ENCODE measurements around the gene PANK1. TPM values are rescaled to one million over a fixed set of nuclear protein-coding genes. Genes with fewer than 3 reads are reported as not detected.

Gene PANK1
- total RNA-seq, 3 donors from 2014 or later (not counting 1 experiment from before 2014, with no cell fraction given) = 0.85 to 2.2 (median 1.4) TPM

DNA sequence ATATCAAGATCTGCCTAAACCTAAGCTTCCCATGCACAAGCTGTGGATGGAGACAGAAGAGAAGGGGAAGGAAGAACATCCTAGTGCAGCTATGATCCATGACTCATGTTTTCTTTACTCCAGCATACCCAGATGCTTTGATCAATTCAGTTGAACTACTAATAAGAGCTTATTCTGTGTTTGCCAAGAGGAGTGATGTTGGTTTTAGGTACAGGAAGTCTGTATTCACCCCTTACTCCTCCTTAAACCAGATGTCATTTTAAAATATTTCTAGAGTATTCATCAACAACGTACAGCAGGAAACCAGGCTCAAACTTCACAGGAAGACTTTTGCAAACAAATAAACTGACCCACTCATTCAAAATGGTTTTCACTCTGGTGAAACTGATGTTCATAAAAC, 29.2 kb downstream of the PANK1 start:
- H3K27me3 ChIP-seq (ENCODE audit: control insufficient read depth, insufficient read depth, low read length) = no peaks in the 10 kb centered on the region
- no peaks in the 10 kb centered on the region for H3K36me3 ChIP-seq (ENCODE audit: control insufficient read depth, insufficient read depth, low read length)
- Mint-ChIP-seq H3K9me3 (peaks cover 0 to 3% of the 10 kb centered on the region in 2 donors), H3K36me3 (no peaks in the 10 kb centered on the region), H3K4me3 (no peak overlapping the region), H3K4me1 (peaks cover 11 to 17% of the 10 kb centered on the region in 2 donors), H3K27me3 (ENCODE audit: low read depth in 2 of 2) (no peaks in the 10 kb centered on the region), H3K27ac (peak overlapping the region in 1 of 2 donors; percentile 21)
- intact Hi-C loops (cut with micrococcal nuclease) = no loop called here
- no peak overlapping the region for H3K27ac ChIP-seq (ENCODE audit: low read length)
- H3K4me3 ChIP-seq (ENCODE audit: low read length) = no peak overlapping the region
- DNase-seq (peak in 1 of 2 donors; percentile 4), ATAC-seq (no peak)
- 0% methylated on average over 1 of the region's 1 CpG for WGBS (ENCODE audit: insufficient coverage)
- H3K4me1 ChIP-seq (ENCODE audit: control insufficient read depth, insufficient read depth, low read length) = no peaks in the 10 kb centered on the region
- H3K9me3 ChIP-seq (ENCODE audit: control insufficient read depth, insufficient read depth, low read length) = peaks cover 8% of the 10 kb centered on the region
- TF ChIP-seq CTCF (IDR thresholded peaks at IDR 0.05) = no peak

- DNase-seq (peak in 1 of 2 donors; percentile 36), ATAC-seq (no peak)
- no peaks in the 10 kb centered on the region for H3K4me1 ChIP-seq (ENCODE audit: control insufficient read depth, insufficient read depth, low read length)
- Mint-ChIP-seq H3K9me3 (no peaks in the 10 kb centered on the region), H3K4me3 (no peak overlapping the region), H3K36me3 (no peaks in the 10 kb centered on the region), H3K27ac (peak overlapping the region in 1 of 2 donors; percentile 21), H3K4me1 (peaks cover 11 to 17% of the 10 kb centered on the region in 2 donors), H3K27me3 (ENCODE audit: low read depth in 2 of 2) (no peaks in the 10 kb centered on the region)
- 78% methylated on average over 2 of the region's 3 CpGs for WGBS (ENCODE audit: insufficient coverage)
- H3K4me3 ChIP-seq (ENCODE audit: low read length) = no peak overlapping the region
- no peak overlapping the region for H3K27ac ChIP-seq (ENCODE audit: low read length)
- H3K36me3 ChIP-seq (ENCODE audit: control insufficient read depth, insufficient read depth, low read length) = no peaks in the 10 kb centered on the region
- no peak for TF ChIP-seq CTCF (IDR thresholded peaks at IDR 0.05)
- H3K27me3 ChIP-seq (ENCODE audit: control insufficient read depth, insufficient read depth, low read length) = no peaks in the 10 kb centered on the region
- intact Hi-C loops (cut with micrococcal nuclease) = no loop called here
- peaks cover 2% of the 10 kb centered on the region for H3K9me3 ChIP-seq (ENCODE audit: control insufficient read depth, insufficient read depth, low read length)
Measured at GRCh38 chr10:89615112-89615511, 29.9 kb downstream of the PANK1 start.

DNA sequence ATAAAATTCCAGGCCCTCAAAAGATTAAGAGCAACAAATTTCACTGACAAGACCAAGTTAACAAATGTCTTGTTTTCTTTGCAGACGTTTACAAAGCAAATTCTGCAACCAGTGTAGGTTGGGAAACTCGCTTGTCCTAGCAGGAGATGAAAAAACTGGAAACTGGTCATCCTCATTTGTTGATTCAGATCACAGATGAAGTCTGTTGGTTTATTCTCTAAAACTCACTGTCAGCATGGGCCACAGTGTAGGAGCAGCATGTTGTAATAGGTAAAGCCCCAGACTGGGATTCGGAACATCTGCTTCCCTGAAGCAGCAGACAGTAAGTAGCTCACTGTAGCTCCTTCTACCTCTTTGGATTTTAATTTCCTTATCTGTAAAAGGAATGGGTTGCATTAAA, 31.5 kb downstream of the PANK1 start:
- Mint-ChIP-seq H3K4me3 (no peak overlapping the region), H3K27me3 (ENCODE audit: low read depth in 2 of 2) (no peaks in the 10 kb centered on the region), H3K9me3 (no peaks in the 10 kb centered on the region), H3K27ac (no peak overlapping the region), H3K4me1 (peaks cover 11 to 17% of the 10 kb centered on the region in 2 donors), H3K36me3 (no peaks in the 10 kb centered on the region)
- 83% methylated on average over 3 of the region's 3 CpGs for WGBS (ENCODE audit: insufficient coverage)
- no peaks in the 10 kb centered on the region for H3K9me3 ChIP-seq (ENCODE audit: control insufficient read depth, insufficient read depth, low read length)
- TF ChIP-seq CTCF (IDR thresholded peaks at IDR 0.05) = no peak
- no peak overlapping the region for H3K27ac ChIP-seq (ENCODE audit: low read length)
- intact Hi-C loops (cut with micrococcal nuclease) = no loop called here
- ATAC-seq = no peak
- no peaks in the 10 kb centered on the region for H3K36me3 ChIP-seq (ENCODE audit: control insufficient read depth, insufficient read depth, low read length)
- H3K4me3 ChIP-seq (ENCODE audit: low read length) = no peak overlapping the region
- H3K27me3 ChIP-seq (ENCODE audit: control insufficient read depth, insufficient read depth, low read length) = no peaks in the 10 kb centered on the region
- DNase-seq = no peak
- H3K4me1 ChIP-seq (ENCODE audit: control insufficient read depth, insufficient read depth, low read length) = no peaks in the 10 kb centered on the region

GRCh38 chr10:89611282-89611681, 33.8 kb downstream of the PANK1 start:
- H3K4me1 ChIP-seq (ENCODE audit: control insufficient read depth, insufficient read depth, low read length) = no peaks in the 10 kb centered on the region
- no peaks in the 10 kb centered on the region for H3K9me3 Mint-ChIP-seq
- no peak overlapping the region for H3K4me3 Mint-ChIP-seq
- no peak for TF ChIP-seq CTCF (IDR thresholded peaks at IDR 0.05)
- no peaks in the 10 kb centered on the region for H3K36me3 Mint-ChIP-seq
- ATAC-seq = no peak
- H3K27me3 Mint-ChIP-seq (ENCODE audit: low read depth in 2 of 2) = no peaks in the 10 kb centered on the region
- H3K9me3 ChIP-seq (ENCODE audit: control insufficient read depth, insufficient read depth, low read length) = no peaks in the 10 kb centered on the region
- H3K4me1 Mint-ChIP-seq = peaks cover 11 to 17% of the 10 kb centered on the region in 2 donors
- DNase-seq = no peak
- no peak overlapping the region for H3K27ac Mint-ChIP-seq
- no peak overlapping the region for H3K4me3 ChIP-seq (ENCODE audit: low read length)
- H3K36me3 ChIP-seq (ENCODE audit: control insufficient read depth, insufficient read depth, low read length) = no peaks in the 10 kb centered on the region
- no peaks in the 10 kb centered on the region for H3K27me3 ChIP-seq (ENCODE audit: control insufficient read depth, insufficient read depth, low read length)
- no peak overlapping the region for H3K27ac ChIP-seq (ENCODE audit: low read length)
- intact Hi-C loops (cut with micrococcal nuclease) = no loop called here
- WGBS (ENCODE audit: insufficient coverage) = 92% methylated on average over 3 of the region's 4 CpGs
